ENCODE data around the gene TIMP3. TPM values are rescaled to one million over a fixed set of nuclear protein-coding genes. Genes with fewer than 3 reads are reported as not detected.
A peak's percentile ranks its signal among the peaks of the same experiment; 100 is the strongest.

TIMP3 gene
- total and polyA plus RNA-seq, 8 donors: 30.4 to 248 (median 107) TPM

GRCh38 chr22:32796865-32797573 lies 4.5 kb upstream of the TIMP3 start:
- 9 to 14% (median 10%) methylated on average over 17 of the region's 17 CpGs for WGBS, 5 donors
- peaks cover 5 to 27% (median 19%) of the 10 kb centered on the region in 4 donors for H3K4me1 ChIP-seq
- H3K27me3 ChIP-seq: peaks cover 0 to 16% (median 13%) of the 10 kb centered on the region in 3 donors
- intact Hi-C loops (cut with DNase I; ENCODE audit: low total_unique reads): loop anchor here (5.0 to 10.0 kb wide), 2 partner anchors 140 to 262 kb away; no protein-coding TSS in a partner anchor
- no peaks in the 10 kb centered on the region for H3K36me3 ChIP-seq
- DNase-seq: peak; percentile 72 to 89
- no peak overlapping the region for H3K4me3 ChIP-seq
- H3K9me3 ChIP-seq: no peaks in the 10 kb centered on the region
- TF ChIP-seq POLR2AphosphoS5 (IDR thresholded peaks at IDR 0.05): peak in 1 of 3 donors; percentile 11
- TF ChIP-seq CTCF (IDR thresholded peaks at IDR 0.05): peak in 5 of 7 experiments; percentile 73 to 94 (median 87)
- no peak for TF ChIP-seq EP300 (IDR thresholded peaks at IDR 0.05)
- peak overlapping the region in 1 of 5 donors; percentile 43 for H3K27ac ChIP-seq

GRCh38 chr22:32799496-32799895 lies 2.0 kb upstream of the TIMP3 start:
- no peak overlapping the region for H3K4me3 ChIP-seq
- H3K36me3 ChIP-seq: no peaks in the 10 kb centered on the region
- peak overlapping the region in 4 of 5 donors; percentile 86 to 91 (median 88) for H3K27ac ChIP-seq
- H3K4me1 ChIP-seq: peaks cover 5 to 29% (median 26%) of the 10 kb centered on the region in 4 donors
- H3K9me3 ChIP-seq: no peaks in the 10 kb centered on the region
- WGBS, 5 donors: 90 to 97% (median 91%) methylated on average over 6 of the region's 6 CpGs
- intact Hi-C loops (cut with DNase I; ENCODE audit: low total_unique reads): loop anchor here (5.0 to 10.0 kb wide), 2 partner anchors 142 to 265 kb away; no protein-coding TSS in a partner anchor
- no peak for DNase-seq
- TF ChIP-seq EP300 (IDR thresholded peaks at IDR 0.05) (no peak), POLR2A (IDR thresholded peaks at IDR 0.05) (no peak)
- peaks cover 0 to 41% (median 26%) of the 10 kb centered on the region in 3 donors for H3K27me3 ChIP-seq

- peak overlapping the region in 1 of 4 donors; percentile 69 for H3K4me3 ChIP-seq
- peaks cover 0 to 49% (median 30%) of the 10 kb centered on the region in 3 donors for H3K27me3 ChIP-seq
- TF ChIP-seq EP300 (IDR thresholded peaks at IDR 0.05): no peak
- peak in 1 of 3 donors; percentile 11 for TF ChIP-seq POLR2AphosphoS5 (IDR thresholded peaks at IDR 0.05)
- TF ChIP-seq POLR2A (IDR thresholded peaks at IDR 0.05): no peak
- no peak for TF ChIP-seq CTCF (IDR thresholded peaks at IDR 0.05)
- peak overlapping the region; percentile 37 to 91 (median 87) for H3K27ac ChIP-seq
- H3K4me1 ChIP-seq: peaks cover 5 to 35% (median 29%) of the 10 kb centered on the region in 4 donors
- DNase-seq: peak in 1 of 2 donors; percentile 76
- no peaks in the 10 kb centered on the region for H3K36me3 ChIP-seq
- no peaks in the 10 kb centered on the region for H3K9me3 ChIP-seq
- WGBS, 5 donors: 53 to 61% (median 58%) methylated on average over 8 of the region's 8 CpGs
- intact Hi-C loops (cut with DNase I; ENCODE audit: low total_unique reads): no loop called here
Observed at GRCh38 chr22:32800158-32800882, 1.2 kb upstream of the TIMP3 start.

GRCh38 chr22:32800994-32801536 lies 440 bp upstream of the TIMP3 start:
- Histone ChIP-seq H3K27ac (peak overlapping the region; percentile 73 to 91 (median 87)), H3K4me3 (peak overlapping the region; percentile 69 to 82 (median 72)), H3K27me3 (peaks cover 0 to 49% (median 30%) of the 10 kb centered on the region in 3 donors), H3K9me3 (no peaks in the 10 kb centered on the region), H3K36me3 (no peaks in the 10 kb centered on the region), H3K4me1 (peaks cover 5 to 42% (median 32%) of the 10 kb centered on the region in 4 donors)
- no peak for TF ChIP-seq EP300 (IDR thresholded peaks at IDR 0.05)
- no peak for TF ChIP-seq CTCF (IDR thresholded peaks at IDR 0.05)
- no peak for TF ChIP-seq POLR2A (IDR thresholded peaks at IDR 0.05)
- no peak for TF ChIP-seq POLR2AphosphoS5 (IDR thresholded peaks at IDR 0.05)
- WGBS, 5 donors: 13 to 18% (median 18%) methylated on average over 18 to 21 of the region's 21 CpGs
- intact Hi-C loops (cut with DNase I; ENCODE audit: low total_unique reads): no loop called here
- DNase-seq: no peak

Data from stomach (tissue), 9 donors.